SK-N-SH treated with all-trans-retinoic acid at 6 μM for 48 hours (cell line): ENCODE data around the gene SLC25A48.

ENCODE experiments used
- BACH2 ChIP-seq: fragments of 250-450 bp; sonication (Bioruptor Pico); IDR thresholded peaks from 2 replicates; pipeline ENCODE4 v1.9.0; 2021; ENCODE audit warnings: mild to moderate bottlenecking, borderline replicate concordance
- CSDC2 ChIP-seq: fragments of 250-450 bp; sonication (Bioruptor Pico); IDR thresholded peaks from 2 replicates; pipeline ENCODE4 v1.5.0; 2020; ENCODE audit warnings: mild to moderate bottlenecking, moderate library complexity
- CSRNP3 ChIP-seq: fragments of 250-450 bp; sonication (Bioruptor Pico); IDR thresholded peaks from 2 replicates; pipeline ENCODE4 v1.5.1; 2021; ENCODE audit warnings: mild to moderate bottlenecking, moderate library complexity
- GLIS3 ChIP-seq: fragments of 250-450 bp; sonication (Bioruptor Pico); IDR thresholded peaks from 2 replicates; pipeline ENCODE4 v1.5.0; 2020; ENCODE audit warnings: mild to moderate bottlenecking, moderate library complexity
- ZFP3 ChIP-seq: fragments of 250-450 bp; sonication (Bioruptor Pico); IDR thresholded peaks from 2 replicates; pipeline ENCODE4 v1.5.0; 2020; ENCODE audit warnings: mild to moderate bottlenecking, moderate library complexity
- ZFP30 ChIP-seq: fragments of 450-650 bp; formaldehyde crosslinking; IDR thresholded peaks from 2 replicates; pipeline ENCODE4 v1.5.0; 2022; ENCODE audit warnings: mild to moderate bottlenecking, moderate library complexity
- ZNF565 ChIP-seq: fragments of 450-650 bp; formaldehyde crosslinking; conservative IDR thresholded peaks from 2 replicates; pipeline ENCODE4 v1.5.0; 2020; ENCODE audit warnings: low read depth, mild to moderate bottlenecking, moderate library complexity

- TF ChIP-seq CSDC2 (no peak), ZFP30 (no peak), ZNF565 (no peak), CSRNP3 (no peak), ZFP3 (CRISPR knock-in tag) (no peak), BACH2 (CRISPR knock-in tag) (no peak), GLIS3 (no peak)
Observed at GRCh38 chr5:135881244-135881643, 46.8 kb downstream of the SLC25A48 start.
